Nephron (organoid): ENCODE measurements around the gene PLCL1.

Source experiments
- H3K27ac Mint-ChIP-seq, 3 experiments: 2 replicates each; pipeline ENCODE4 v1.8.0; 2020; ENCODE audit warnings: mixed read lengths in 3 of 3, mild to moderate bottlenecking in 2 of 3, moderate library complexity in 1 of 3
- H3K27me3 Mint-ChIP-seq: 2 replicates; pipeline ENCODE4 v1.8.0; 2021; ENCODE audit warnings: low read depth, mild to moderate bottlenecking, moderate library complexity, mixed read lengths
- H3K36me3 Mint-ChIP-seq: 2 replicates; pipeline ENCODE4 v1.8.0; 2020; ENCODE audit warnings: low read depth, mixed read lengths
- H3K4me1 Mint-ChIP-seq: 2 replicates; pipeline ENCODE4 v1.8.0; 2020; ENCODE audit warnings: mixed read lengths
- H3K4me3 Mint-ChIP-seq, 3 experiments: 2 replicates each; pipeline ENCODE4 v1.8.0; 2020; ENCODE audit warnings: mild to moderate bottlenecking in 3 of 3, mixed read lengths in 3 of 3, moderate library complexity in 2 of 3
- H3K9me3 Mint-ChIP-seq: 2 replicates; pipeline ENCODE4 v1.8.0; 2020; ENCODE audit warnings: mixed read lengths
- TF ChIP-seq, protein P1 (sequence below), 3 experiments: fragments of 200-600 bp; sonication (generic); IDR thresholded peaks; one replicate each; pipeline ENCODE4 v1.5.0; 2021; ENCODE audit warnings: antibody characterized with exemption in 3 of 3; ENCODE audit not compliant: unreplicated experiment in 3 of 3

Gene PLCL1

DNA sequence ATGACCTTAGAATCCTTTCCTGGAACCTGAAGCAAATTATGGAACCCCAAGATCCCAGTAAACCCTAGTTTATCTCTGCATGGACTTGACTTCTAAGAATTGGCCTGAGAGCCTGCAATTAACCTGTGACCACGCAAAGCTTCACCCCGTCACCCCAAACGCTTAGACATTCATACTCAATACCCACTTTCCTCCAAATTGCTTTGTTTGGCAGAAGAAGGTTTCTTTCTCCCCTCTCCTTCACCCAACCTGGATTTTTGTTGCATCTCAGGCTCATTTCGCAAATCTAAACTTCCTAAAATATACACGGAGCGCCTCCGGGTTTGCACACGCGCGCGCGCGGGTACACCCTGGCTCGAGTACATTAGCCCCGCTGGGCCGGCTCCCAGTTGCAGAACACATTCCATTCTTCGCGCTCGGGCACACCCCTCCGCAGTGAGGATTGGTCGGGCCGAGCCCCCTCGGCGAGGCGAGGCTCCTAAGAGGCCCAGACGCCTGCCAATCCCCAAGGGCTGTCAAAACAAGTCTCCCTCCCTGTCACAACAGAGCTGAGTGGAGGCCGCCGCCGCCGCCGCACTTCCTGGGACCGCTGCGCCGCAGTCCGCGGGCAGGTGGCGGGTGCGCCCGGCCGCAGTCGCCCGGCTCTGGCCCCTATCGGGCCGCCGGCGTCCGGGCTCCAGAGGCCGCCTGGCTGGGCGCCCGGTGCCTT, at the start of gene PLCL1:
TSS of gene PLCL1 (plus strand) at position 545 of the 709 bp plus-strand sequence.
- Mint-ChIP-seq H3K9me3 (no peaks in the 10 kb centered on the region), H3K36me3 (no peaks in the 10 kb centered on the region), H3K4me3 (peak within 1 kb of the TSS; percentile 91 to 94 (median 91)), H3K4me1 (peaks cover 47% of the 10 kb centered on the region), H3K27ac (peak within 1 kb of the TSS; percentile 57 to 73 (median 69)), H3K27me3 (peaks cover 16% of the 10 kb centered on the region)
- TF ChIP-seq, protein P1, sequence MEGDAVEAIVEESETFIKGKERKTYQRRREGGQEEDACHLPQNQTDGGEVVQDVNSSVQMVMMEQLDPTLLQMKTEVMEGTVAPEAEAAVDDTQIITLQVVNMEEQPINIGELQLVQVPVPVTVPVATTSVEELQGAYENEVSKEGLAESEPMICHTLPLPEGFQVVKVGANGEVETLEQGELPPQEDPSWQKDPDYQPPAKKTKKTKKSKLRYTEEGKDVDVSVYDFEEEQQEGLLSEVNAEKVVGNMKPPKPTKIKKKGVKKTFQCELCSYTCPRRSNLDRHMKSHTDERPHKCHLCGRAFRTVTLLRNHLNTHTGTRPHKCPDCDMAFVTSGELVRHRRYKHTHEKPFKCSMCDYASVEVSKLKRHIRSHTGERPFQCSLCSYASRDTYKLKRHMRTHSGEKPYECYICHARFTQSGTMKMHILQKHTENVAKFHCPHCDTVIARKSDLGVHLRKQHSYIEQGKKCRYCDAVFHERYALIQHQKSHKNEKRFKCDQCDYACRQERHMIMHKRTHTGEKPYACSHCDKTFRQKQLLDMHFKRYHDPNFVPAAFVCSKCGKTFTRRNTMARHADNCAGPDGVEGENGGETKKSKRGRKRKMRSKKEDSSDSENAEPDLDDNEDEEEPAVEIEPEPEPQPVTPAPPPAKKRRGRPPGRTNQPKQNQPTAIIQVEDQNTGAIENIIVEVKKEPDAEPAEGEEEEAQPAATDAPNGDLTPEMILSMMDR (IDR thresholded peaks at IDR 0.05; ENCODE audit: unreplicated experiment in 3 of 3) = no peak

DNA sequence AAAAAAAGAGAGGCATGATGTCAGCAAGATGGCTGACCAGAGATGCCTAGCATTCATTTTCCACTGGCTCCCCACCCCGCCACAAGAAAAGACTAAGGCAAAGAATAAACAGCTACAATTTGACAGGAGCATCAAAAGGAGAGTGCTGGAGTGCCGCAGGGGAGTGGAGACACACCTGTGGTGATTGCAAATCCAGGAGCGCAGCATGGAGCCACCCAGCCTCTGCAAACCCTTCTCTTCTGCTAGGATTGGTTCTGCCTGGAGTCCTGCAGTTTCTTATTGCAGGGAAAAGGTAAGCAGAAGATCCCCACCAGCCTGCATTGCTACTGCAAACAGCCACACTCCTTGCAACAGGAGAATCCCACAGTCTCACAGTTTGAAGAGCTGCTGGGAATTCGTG, 45.4 kb upstream of the PLCL1 start:
- no peak overlapping the region for H3K27ac Mint-ChIP-seq
- no peaks in the 10 kb centered on the region for H3K36me3 Mint-ChIP-seq
- no peak overlapping the region for H3K4me3 Mint-ChIP-seq
- peaks cover 3% of the 10 kb centered on the region for H3K27me3 Mint-ChIP-seq
- no peaks in the 10 kb centered on the region for H3K4me1 Mint-ChIP-seq
- TF ChIP-seq, protein P1 (IDR thresholded peaks at IDR 0.05; ENCODE audit: unreplicated experiment in 3 of 3) = no peak
- peaks cover 20% of the 10 kb centered on the region for H3K9me3 Mint-ChIP-seq

DNA sequence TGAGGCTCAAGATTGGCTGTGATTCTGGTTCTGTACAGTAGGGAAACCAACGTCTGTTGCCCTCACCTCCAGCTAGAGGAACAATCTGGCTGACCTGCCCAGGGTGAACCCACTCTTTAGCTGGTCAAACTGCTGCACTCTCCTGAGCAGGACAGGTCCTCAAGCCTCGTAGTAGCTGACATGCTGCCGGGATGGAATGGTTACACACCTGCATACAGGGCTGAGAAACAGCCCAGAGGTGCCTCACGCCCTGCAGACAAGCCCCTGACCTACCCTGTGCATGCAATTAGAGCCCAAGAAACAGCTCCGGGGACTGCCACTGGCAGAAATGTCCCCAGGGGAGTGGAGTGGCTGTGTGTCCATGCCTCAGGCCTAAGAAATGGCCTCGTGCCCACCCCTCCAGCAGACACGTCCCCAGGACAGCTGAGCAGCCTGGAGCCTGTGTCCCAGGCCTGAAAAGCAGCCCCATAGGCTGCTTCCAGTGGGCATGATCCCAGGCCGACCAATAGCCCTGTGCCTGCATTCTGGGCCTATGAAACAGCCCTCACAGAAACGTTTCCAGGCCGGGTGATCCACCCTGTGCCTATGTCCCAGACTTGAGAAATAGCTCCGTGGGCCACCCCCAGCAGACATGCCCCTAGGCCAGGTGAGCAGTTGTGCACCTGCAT, 44.6 kb upstream of the PLCL1 start:
- Mint-ChIP-seq H3K36me3 (no peaks in the 10 kb centered on the region), H3K27me3 (peaks cover 3% of the 10 kb centered on the region), H3K27ac (no peak overlapping the region), H3K9me3 (peaks cover 17% of the 10 kb centered on the region), H3K4me1 (no peaks in the 10 kb centered on the region), H3K4me3 (no peak overlapping the region)
- TF ChIP-seq, protein P1 (IDR thresholded peaks at IDR 0.05; ENCODE audit: unreplicated experiment in 3 of 3) = no peak

DNA sequence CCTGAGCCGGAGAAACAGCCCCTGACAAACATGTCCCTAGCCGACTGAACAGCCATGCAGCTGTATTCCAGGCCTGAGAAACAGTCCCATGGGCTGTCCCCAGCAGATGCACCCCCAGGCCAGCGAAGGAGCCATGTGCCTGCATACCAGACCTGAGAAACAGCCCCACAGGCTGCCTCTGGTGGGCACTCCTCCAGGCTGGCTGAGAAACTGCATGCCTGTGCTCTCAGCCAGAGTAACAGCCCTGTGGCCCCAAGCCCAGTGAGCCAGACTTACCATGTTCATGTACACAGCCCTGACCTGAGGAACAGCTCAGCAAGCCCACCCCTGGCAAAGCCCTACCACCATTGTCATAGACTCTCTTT, 44.1 kb upstream of the PLCL1 start:
- H3K4me3 Mint-ChIP-seq = no peak overlapping the region

DNA sequence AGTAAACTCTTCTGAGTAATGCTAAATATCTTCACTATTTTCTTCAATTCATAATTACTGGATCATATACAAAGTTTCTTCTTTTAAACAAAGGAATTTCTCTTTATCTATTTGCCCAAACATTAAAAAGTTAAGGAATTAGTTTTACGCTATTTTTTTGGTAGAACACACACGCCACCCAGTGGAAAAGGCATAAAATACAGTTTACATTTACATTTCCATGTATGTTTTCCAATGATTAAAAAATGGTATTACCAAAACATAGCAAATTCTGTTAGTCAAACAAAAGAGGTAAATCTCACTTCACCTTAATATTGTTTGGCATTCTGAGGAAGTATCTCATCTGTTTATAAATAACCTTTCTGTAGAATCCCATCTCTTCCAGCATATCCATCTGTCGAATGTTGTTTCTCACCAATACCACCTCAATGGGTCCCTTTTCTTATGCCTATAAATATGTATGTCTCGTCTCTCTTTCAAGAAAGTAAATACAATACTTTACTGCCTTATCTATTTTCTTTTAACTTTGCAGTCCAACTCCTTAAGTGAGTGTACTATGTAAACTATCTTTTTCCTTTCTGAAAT, 26.5 kb upstream of the PLCL1 start:
- Mint-ChIP-seq H3K36me3 (no peaks in the 10 kb centered on the region), H3K4me3 (no peak overlapping the region), H3K27me3 (peaks cover 4% of the 10 kb centered on the region), H3K9me3 (no peaks in the 10 kb centered on the region), H3K4me1 (peaks cover 5% of the 10 kb centered on the region), H3K27ac (no peak overlapping the region)
- TF ChIP-seq, protein P1 (IDR thresholded peaks at IDR 0.05; ENCODE audit: unreplicated experiment in 3 of 3) = peak; percentile 69 to 80 (median 72)

More for the DNA sequence above, 44.1 kb upstream of the PLCL1 start:
- H3K9me3 Mint-ChIP-seq = peaks cover 16% of the 10 kb centered on the region
- TF ChIP-seq, protein P1 (IDR thresholded peaks at IDR 0.05; ENCODE audit: unreplicated experiment in 3 of 3) = no peak
- H3K4me1 Mint-ChIP-seq = no peaks in the 10 kb centered on the region
- peaks cover 3% of the 10 kb centered on the region for H3K27me3 Mint-ChIP-seq
- no peaks in the 10 kb centered on the region for H3K36me3 Mint-ChIP-seq
- no peak overlapping the region for H3K27ac Mint-ChIP-seq
